Skin epidermis (tissue), 12 donors: Measurements from ENCODE around the gene RTN4R.
"Not testable (repeated sequence)": the region's sequence is repeated elsewhere in the genome, so short reads cannot be mapped to it uniquely, and the experiment has no call there.

ENCODE experiments used
- H3K27ac ChIP-seq, 21 experiments: fragments of 200-600 bp; sonication (generic) in 11 of 21; one replicate each; pipeline ENCODE4 v1.5.0; 2020; ENCODE audit warnings: mild to moderate bottlenecking in 3 of 21, inconsistent platforms in 2 of 21, moderate library complexity in 2 of 21
- H3K4me3 ChIP-seq, 7 experiments: fragments of 200-600 bp; sonication (generic) in 2 of 7; one replicate each; pipeline ENCODE4 v1.5.0; 2020; ENCODE audit warnings: inconsistent platforms in 2 of 7, mild to moderate bottlenecking in 2 of 7, moderate library complexity in 1 of 7

The RTN4R gene

DNA sequence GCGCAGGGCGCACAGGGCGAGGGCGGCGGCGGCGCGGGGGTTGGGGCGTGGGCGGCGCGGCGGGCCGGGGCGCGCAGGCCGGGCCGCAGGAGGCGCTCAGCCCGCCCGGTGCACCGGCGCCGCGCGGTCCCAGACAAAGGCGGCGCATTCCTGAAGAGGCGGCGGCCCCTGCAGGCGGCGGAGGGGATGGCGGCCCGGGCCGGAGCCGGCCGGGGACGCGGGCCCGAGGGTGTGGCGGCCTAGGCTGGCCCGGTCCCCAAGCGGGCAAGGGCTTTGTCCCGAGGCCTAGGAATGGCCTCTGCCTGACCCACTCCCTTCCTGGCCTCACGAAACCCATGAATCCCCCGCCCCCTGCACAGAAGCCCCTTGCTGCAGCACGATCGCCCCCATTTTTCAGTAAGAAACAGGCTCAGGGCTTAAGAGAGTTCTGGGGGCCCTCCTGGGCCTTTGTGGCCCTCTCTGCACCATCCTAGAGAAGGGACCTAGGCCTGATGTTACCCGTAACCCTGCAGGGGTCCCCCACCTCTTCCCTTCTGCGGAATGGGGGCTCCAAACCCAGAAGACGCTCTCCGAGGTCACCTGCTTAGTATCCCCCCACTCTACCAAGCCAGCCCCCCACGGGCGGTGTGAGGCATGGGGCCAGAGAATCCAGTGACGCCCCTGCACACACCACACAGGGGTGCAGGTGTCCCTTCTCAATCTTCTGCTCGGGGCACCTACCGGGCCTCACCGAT, at the start of gene RTN4R:
RTN4R (minus strand) TSS at position 40 of the 734 bp plus-strand sequence. CDS start 226 bp downstream, outside the sequence.
- Histone ChIP-seq H3K4me3 (peak within 1 kb of the TSS; percentile 20 to 56 (median 47)), H3K27ac (peak within 1 kb of the TSS in 4 of 21 experiments; percentile 20 to 54 (median 38))

DNA sequence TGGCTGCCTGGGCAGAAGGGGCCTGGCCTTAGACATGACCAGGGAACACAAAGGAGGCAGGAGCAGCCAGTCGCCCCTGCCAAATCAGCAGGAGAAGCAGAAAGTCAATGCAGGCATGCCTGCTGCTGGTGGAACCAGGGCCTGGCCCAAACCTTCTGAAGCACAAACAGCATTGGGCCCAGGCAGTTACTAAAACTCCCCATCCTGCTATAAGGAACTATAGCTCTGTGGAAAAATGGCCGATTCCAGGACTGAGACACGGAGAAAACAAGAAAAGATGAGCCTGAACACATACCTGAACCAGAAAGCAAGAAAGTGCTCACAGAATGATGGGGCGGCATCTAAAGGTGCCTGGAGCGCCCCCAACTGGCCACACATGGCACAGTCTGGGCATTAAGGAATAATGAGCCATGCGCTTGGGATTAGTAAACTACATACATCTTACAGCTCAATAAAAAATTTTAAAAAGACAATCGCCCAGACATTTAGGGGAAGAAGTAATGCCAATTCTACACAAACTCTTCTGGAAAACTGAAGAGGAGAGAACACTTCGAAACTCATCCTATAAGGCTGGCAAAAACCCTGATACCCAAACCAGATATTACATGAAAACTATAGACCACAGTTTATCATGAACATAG, 49.4 kb upstream of the RTN4R start:
- not testable (repeated sequence) for H3K4me3 ChIP-seq, H3K27ac ChIP-seq

DNA sequence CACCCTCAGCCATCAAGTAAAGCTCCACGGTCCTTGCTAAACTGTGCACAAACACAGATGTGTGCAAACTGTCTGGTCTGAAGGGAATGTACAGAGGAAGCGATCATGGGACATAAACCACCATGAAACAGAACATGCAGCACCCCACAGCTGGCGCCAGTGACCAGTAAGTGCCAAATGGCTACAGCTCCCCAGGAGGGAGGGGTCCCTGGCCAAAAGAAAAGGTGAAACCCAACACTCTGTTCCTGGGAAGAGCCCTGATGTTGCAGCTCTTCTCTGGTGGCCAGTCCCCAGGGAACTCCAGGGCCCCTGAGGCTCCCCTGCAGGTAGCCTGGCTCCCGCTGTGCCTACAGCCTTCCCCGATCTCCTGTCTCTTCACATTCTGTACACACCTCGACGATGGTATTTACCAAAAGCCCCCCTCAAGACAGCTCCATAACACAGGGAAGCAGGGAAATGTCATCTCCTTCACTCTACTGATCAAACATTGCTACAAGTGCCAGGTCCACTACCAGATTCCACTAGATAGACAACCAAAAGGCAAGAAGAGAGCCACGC, 48.8 kb upstream of the RTN4R start:
- no peak overlapping the region for H3K27ac ChIP-seq
- H3K4me3 ChIP-seq: no peak overlapping the region

DNA sequence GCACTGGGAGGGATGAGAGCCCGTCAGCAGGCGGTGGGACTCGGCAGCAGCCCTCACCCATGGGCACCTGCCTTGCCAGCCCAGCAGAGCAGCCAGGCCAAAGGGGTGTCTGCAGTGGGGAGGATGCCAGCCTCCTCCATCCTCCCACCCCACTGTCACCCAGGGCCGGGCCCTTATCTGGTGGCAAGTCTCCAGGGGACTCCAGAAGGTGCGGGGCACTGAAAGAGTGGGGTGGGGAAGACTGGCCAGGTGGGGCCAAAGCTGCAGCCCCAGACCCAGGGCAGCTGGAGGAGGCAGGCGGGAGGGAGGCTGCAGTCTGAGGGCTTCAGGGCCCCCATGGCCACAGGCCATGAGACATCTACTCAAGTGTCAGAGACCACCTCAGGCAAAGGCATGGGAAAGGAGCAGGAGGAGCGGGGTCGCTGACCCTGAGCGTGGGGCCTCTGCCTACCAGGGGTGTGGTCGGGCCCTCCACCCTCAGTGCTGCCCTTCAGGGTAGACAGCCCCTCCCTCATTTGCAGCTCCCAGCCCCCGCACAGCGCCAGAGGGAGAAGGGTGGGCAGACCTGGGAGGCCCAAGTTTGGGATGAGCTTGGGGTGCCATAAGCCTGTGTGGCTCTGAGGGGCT, 48.2 kb upstream of the RTN4R start:
- H3K27ac ChIP-seq: no peak overlapping the region
- no peak overlapping the region for H3K4me3 ChIP-seq

DNA sequence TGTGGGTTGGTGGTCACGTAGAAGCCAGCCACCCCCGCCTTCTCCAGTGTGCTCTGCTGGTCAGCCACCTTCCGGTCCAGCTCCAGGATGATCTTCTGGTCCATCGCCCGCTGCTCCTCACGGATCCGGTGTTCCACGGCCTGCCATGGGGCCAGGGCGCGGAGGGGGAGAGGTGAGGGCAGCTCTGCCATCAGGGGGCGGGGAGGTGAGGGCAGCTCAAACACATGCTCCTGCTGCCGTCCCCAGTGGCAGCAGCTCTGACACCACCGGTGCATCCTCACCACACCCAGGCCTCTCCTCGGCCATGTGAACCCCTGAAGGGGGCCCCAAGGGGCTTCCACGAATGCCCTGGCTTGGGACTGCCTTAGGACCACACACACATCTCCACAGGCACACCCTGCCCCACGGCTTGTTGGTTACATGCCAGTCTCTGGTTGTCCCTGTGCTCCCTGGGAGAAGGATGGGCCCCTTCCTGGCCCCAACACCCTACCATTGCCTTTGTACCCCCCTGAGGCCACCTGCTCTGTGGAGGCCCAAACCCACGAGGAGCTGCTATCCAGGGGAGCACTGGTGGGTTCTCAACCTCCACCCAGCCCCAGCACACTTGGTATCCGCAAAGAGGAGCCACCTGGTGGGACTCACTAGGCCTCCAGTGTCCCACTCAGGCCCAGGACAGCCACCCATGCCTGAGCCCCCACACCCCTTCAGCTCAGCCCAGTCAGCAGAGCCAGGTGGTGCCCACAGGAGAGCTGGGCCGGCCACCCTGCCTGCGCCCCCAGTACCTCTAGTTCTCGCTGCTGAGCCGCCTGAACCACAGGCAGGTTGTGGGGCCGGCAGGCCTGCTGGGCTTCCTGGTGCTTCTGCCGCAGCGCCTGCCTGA, 47.5 kb upstream of the RTN4R start:
- Histone ChIP-seq H3K27ac (no peak overlapping the region), H3K4me3 (no peak overlapping the region)

DNA sequence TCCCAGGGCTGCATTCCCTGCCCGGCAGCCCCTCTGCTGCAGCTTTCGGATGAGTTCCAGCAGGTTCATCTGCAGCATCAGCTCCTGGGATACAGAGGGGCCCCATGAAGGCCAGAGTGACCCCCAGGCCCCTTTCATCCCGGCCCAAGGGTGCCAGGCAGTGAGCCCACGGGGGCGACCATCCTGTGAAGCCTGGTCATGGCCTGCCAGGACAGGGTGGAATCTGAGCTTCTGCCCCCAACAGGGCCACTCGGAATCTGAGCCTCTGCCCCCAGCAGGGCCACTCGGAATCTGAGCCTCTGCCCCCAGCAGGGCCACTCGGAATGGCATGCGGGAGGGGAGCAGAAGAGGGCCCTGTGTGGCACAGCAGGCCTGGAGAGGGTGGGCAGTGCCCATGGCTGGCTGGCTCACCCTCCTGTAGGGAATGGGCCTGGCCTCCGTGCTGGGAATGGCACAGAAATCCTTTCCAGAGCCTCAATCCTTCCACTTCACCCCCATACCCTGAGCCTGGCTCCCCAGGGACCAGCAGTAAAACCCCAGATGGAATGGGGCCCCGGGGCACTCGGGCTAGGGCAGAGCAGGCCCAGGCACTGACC, 46.7 kb upstream of the RTN4R start:
- not testable (repeated sequence) for H3K4me3 ChIP-seq, H3K27ac ChIP-seq

DNA sequence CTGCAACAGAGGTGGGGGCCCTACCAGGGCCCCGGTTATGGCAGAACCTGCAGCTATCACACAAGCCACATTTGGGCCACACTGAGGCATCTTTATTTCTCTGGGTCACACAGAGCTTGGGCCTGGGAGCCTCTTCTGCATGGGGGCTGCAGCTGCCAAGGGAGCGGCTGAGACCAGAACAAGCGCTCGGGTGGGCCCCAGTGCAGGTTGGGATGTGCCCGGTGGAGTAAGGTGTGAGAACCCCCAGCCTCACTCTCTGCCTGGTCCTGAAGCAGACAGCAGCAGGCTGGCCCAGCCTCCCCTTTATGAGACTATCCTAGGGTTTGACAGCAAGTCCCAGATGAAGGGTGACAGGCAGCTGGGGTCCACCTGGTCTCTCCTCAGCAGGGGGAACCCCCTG, 46.1 kb upstream of the RTN4R start:
- not testable (repeated sequence) for H3K4me3 ChIP-seq, H3K27ac ChIP-seq

DNA sequence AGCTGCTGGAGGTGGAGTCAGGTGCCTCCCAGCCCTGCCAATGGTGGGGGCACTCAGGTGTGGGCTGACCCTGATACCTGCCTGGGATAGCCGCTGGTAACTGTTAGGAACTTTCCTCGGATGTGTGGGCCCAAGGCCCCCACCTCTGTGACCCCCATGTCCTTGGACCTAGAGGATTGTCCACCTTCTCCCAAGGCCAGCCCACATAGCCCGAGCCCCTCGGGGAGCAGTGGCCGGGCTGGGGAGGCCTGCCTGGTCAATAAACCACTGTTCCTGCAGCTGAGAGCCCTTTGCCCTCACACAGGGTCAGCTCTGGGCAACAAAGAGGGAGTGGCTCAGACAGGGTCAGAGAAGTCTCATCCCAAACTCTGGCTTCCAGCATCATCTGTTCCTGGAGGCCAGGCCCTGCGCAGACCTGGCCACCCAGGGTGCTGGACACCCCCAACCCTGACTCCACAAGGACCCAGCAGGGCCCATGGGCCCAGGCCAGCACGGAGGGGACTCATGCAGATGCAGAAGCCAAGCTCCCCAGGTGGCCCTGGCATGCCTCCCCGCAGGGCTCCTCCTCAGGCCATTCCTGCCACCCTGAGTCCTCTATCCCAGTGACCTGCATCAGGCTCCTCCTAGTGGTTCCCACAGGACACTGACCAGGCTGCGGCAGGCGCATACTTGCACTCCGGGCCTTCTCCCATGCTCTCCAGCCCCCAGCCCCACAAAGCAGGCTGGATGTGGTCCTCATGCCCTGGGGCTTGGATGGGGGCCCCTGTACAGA, 45.4 kb upstream of the RTN4R start:
- H3K4me3 ChIP-seq, H3K27ac ChIP-seq: not testable (repeated sequence)

DNA sequence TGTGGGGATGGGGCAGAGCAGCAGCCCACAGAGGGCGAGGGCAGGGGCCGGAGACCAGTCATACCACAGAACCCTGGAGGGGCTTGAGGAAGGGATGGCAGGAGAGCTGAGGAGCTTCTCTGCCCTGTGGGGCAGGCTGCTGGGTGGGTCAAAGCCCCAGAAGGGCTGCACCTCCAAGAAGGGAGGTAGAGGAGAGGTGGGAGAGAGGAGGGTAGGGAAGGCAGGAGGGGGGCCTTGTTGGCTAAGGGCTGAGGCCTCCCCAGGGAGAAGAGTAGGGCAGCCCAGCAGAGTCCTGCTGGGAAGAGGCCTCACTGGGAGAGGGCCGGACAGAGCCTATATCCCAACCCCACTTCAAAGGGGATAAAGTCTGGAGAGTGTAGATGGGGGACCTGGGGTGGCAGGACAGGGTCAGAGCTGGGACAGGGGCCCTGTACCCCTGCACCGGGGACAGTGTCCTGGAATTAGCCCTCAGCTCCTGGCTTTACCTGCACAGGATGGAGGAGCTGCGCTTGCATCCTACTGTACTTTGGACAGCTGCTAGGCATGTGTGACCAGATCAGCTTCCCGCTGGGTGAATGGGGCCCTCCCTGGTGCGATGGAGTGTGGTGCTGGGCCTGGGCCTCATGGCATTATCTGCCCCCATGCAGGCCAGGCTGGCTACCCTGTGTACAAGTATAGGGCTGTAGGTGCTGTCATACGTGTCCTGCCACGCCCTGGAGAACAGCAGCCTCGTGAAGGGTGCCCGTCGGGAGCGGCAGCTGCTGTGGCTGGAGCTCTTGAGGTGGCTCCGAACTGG, 44.5 kb upstream of the RTN4R start:
- H3K4me3 ChIP-seq: no peak overlapping the region
- H3K27ac ChIP-seq: no peak overlapping the region

DNA sequence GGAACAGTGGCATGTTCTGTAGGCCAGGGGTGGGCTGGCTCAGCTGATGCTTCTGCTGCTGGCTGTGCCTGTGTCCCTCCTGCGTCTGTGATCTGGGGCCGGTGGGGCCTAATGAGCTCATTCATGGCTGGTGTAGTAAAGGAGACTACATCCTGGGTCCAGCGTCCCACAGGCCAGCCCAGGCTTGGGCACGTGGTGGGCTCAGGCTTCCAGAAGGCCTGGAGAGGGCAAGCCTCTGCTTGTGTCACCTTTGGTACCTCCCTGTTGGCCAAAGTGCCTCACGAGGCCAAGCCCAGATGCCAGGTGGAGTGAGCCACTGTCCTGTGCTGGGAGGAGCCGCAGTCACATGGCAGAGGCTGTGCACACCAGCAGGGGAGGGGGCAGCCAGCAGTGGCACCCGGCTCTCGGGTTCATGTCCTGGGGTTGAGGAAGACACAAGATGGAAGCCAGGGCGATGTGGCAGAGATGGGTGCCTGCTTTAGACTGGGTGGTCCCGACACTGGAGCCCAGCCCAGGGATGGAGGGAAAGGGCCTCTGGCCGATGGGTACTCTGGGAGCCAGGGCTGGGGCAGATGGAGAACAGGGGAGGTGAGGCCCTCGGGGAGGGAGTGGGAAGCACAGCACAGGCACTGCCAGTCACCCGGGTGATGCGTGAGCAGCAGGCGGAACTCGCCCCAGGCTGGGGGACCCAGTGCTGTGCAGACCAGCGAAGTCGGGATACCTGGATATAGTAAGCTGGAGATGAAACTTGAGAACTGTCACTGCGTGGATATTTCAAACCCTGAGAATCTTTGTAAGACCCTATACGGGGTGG, 43.3 kb upstream of the RTN4R start:
- not testable (repeated sequence) for H3K27ac ChIP-seq

DNA sequence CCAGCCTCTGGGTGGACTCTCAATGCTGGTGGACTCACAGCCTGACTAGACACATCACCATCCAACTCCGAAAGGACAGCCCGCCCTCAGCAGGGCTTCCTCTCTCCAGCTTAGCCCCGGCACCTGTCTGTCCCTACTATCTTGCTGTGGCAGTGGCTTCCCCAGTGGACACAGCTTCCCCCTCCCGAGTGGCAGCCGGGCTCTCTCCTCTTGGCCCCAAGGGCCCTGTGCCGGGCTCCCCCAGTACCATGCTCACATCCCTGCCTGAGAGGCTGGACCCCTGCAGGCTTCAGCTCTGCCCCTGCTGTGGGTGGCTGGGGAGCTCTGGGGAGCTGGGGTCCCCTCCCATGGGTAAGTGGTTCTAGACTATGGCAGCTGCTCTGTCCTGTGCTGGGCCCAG, 42.7 kb upstream of the RTN4R start:
- H3K4me3 ChIP-seq, H3K27ac ChIP-seq: not testable (repeated sequence)

More for the DNA sequence above, 43.3 kb upstream of the RTN4R start:
- not testable (repeated sequence) for H3K4me3 ChIP-seq

DNA sequence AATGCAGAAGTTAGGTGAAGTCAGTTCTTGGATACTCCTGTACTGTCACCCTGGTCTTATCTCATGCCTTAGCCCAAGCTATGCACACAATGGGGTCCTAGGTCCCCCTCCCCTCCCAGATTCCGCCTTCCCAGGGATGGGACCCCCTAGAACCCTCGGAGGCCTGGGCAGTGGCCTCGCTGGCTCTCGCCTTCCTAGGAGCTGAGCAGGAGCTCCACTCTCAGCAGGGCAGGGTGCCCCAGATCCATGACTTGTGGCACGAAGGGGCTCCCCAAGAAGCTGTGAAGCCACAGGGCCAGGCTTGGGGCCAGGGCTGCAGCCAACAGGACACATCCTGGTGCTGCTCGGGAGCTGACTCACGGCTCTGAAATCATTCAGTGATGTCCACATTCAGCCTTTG, 42.1 kb upstream of the RTN4R start:
- H3K4me3 ChIP-seq, H3K27ac ChIP-seq: not testable (repeated sequence)

DNA sequence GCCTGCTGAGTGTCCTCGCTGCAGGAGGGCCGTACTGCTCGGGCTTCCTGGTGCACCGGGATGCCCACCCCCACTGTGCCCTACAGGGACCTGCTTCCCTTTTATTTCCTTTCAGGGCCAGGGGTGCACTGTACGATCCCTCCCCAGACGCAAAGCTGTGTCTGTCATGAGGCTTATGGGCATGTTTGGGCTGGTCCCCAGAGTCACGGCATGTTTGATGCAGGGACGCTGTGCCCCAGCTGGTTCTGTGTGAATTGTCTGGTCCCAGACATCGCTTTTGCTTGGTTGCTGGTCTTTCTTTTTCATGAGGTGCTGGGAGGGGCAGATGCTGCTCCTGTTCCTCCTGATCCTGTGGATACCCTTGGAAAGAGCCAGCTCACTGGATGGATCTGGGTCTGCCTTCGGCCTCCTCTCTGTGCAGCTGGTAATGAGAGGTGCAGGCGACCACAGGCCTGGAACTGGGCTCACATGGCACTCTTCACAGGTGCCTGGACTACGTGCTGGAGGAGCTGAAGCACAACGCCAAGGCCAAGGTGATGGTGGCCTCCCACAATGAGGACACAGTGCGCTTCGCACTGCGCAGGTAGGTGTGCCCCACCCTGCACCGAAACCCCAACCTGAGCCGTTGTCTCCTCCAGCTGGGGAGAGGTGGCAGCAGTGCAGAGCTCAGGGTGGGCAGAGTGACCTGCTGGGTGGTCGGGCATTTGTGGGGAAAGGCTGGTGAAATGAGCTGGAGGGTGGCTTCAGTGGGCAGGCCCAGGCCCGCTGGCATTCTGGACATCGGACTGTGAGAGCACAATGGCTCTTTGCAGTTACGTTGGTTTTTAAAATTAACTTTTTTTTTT, 40.9 kb upstream of the RTN4R start:
- not testable (repeated sequence) for H3K4me3 ChIP-seq, H3K27ac ChIP-seq

DNA sequence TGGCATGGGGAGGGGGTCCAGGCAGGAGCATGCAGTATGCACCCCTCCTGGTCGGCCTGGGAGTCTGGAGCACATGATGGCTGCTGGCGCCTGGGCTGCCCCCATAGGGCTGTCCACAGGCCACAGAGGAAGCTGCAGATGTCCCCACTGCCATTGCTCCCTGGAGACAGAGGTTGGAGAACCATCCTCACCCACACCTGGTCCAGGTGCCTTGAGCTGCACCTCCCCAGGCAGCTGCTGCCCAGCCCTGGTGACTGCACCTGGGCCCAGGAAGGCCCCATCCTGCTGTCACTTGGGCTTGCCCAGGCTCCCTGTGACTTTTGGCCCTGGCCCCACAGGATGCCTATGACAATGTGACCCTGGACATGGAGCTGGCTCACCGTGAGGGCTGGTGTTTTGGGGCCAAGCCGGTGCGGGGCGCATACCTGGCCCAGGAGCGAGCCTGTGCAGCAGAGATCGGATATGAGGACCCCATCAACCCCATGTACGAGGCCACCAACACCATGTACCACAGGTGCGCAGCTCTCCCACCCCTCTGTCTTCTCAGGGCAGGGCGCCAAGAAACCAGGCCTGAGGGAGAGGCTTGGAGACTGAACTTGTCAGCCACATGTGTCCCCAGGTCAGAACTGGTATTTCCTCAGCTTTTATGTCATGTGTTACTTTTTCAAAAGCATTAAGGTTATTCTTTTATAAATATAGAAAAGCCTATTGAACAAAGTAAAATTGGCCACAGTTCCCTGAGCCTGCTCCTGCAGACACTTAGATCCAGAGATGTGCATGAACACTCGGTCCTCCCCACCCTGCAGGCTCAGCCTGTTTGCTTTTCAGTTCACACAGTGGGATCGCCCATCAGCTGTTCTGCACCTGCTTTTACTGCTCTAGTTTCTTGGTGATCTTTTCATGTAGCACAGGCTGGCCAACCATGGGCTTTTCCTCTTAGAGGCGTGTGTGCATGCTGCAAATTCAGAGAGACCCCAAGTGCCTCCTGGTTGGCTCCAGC, 39.6 kb upstream of the RTN4R start:
- not testable (repeated sequence) for H3K4me3 ChIP-seq, H3K27ac ChIP-seq
